A673 (cell line): ENCODE data around the gene BTBD9.

ENCODE experiments used
- CTCF ChIP-seq: fragments of 300-800, 200-600 bp; sonication (generic); conservative IDR thresholded peaks from 2 replicates; pipeline ENCODE4 v1.5.1; 2017; ENCODE audit warnings: low read depth, mild to moderate bottlenecking, antibody characterized with exemption, low read length, moderate library complexity, mixed read lengths
- EZH2 ChIP-seq: fragments of 200-600 bp; sonication (generic); IDR thresholded peaks from 2 replicates; pipeline ENCODE4 v1.6.1; 2017; ENCODE audit warnings: borderline replicate concordance, low read depth, mild to moderate bottlenecking, mixed read lengths, antibody characterized with exemption, low read length; ENCODE audit not compliant: poor library complexity, severe bottlenecking

GRCh38 chr6:38244869-38245268 is 394.9 kb downstream of the BTBD9 start:
- no peak for TF ChIP-seq CTCF
- no peak for TF ChIP-seq EZH2
